Fibroblast of lung (primary cell): ENCODE data around the gene KRTAP4-3.

Source experiments
- CTCF ChIP-seq, 2 donors: IDR thresholded peaks in 1 of 2; conservative IDR thresholded peaks in 1 of 2; 1 replicate in 1 of 2; 2 replicates in 1 of 2; pipeline ENCODE4 v1.5.1; 2011 to 2012; ENCODE audit warnings: low read length in 2 of 2, control low read depth in 1 of 2, inconsistent platforms in 1 of 2, low read depth in 1 of 2, mild to moderate bottlenecking in 1 of 2
- EZH2 ChIP-seq: IDR thresholded peaks from 2 replicates; pipeline ENCODE4 v1.5.1; 2012; ENCODE audit warnings: low read length, control low read depth, mild to moderate bottlenecking; ENCODE audit errors: missing control alignments

- TF ChIP-seq CTCF (conservative IDR thresholded peaks at IDR 0.05 in 1 of 2, IDR thresholded peaks at IDR 0.05 in 1 of 2; ENCODE audit: low read depth in 1 of 2, low read length in 2 of 2) (no peak), EZH2 (no peak)
Observed at GRCh38 chr17:41153856-41154255, 14.2 kb downstream of the KRTAP4-3 start.
